COLO829 (cell line): ENCODE results near the gene ZSWIM3.
A peak's percentile ranks its signal among the peaks of the same experiment; 100 is the strongest.

Source experiments
- DNase-seq: peaks from one replicate; pipeline ENCODE4 v3.0.0; 2012; ENCODE audit warnings: low spot score

Gene ZSWIM3

GRCh38 chr20:45833030-45833882 lies 24.2 kb upstream of the ZSWIM3 start, which contains the start of gene SNX21:
Gene SNX21, plus strand, starts transcription at chr20:45833799. Its CDS starts 121 bp downstream, at chr20:45833920.
- DNase-seq, result peak; percentile 76

GRCh38 chr20:45833883-45834796 lies 23.3 kb upstream of the ZSWIM3 start:
- peak; percentile 69 for DNase-seq

GRCh38 chr20:45834797-45835161 lies 22.6 kb upstream of the ZSWIM3 start:
- DNase-seq, result no peak

- DNase-seq, result no peak
These were observed 22.1 kb upstream of the ZSWIM3 start for GRCh38 chr20:45835329-45835765.

GRCh38 chr20:45835825-45836224 lies 21.6 kb upstream of the ZSWIM3 start:
- DNase-seq, result no peak

GRCh38 chr20:45836841-45837240 lies 20.6 kb upstream of the ZSWIM3 start:
- DNase-seq, result no peak

GRCh38 chr20:45840700-45841198 lies 16.7 kb upstream of the ZSWIM3 start:
- DNase-seq, result no peak

- no peak for DNase-seq
These were observed 15.8 kb upstream of the ZSWIM3 start for GRCh38 chr20:45841407-45842129.

- DNase-seq, result no peak
These were observed 15.1 kb upstream of the ZSWIM3 start for GRCh38 chr20:45842169-45842812.

GRCh38 chr20:45843506-45843905 lies 13.9 kb upstream of the ZSWIM3 start:
- DNase-seq, result no peak

- DNase-seq, result no peak
These were observed 12.0 kb upstream of the ZSWIM3 start for GRCh38 chr20:45845452-45845851.

- no peak for DNase-seq
These were observed 9.0 kb upstream of the ZSWIM3 start for GRCh38 chr20:45848421-45848820.

- no peak for DNase-seq
These were observed 8.3 kb upstream of the ZSWIM3 start for GRCh38 chr20:45848969-45849582.

- no peak for DNase-seq
These were observed 7.2 kb upstream of the ZSWIM3 start for GRCh38 chr20:45850238-45850637.

- no peak for DNase-seq
These were observed 6.5 kb upstream of the ZSWIM3 start for GRCh38 chr20:45850926-45851325.

GRCh38 chr20:45851501-45851900 lies 5.9 kb upstream of the ZSWIM3 start:
- DNase-seq, result no peak

- DNase-seq, result no peak
These were observed 5.1 kb upstream of the ZSWIM3 start for GRCh38 chr20:45852326-45852725.

- no peak for DNase-seq
These were observed 3.9 kb upstream of the ZSWIM3 start for GRCh38 chr20:45853484-45853883.

- DNase-seq, result peak; percentile 51
These were observed 435 bp downstream of the ZSWIM3 start for GRCh38 chr20:45857882-45858216.

GRCh38 chr20:45859916-45860315 lies 2.5 kb downstream of the ZSWIM3 start:
- DNase-seq, result no peak

GRCh38 chr20:45860560-45861220 lies 3.3 kb downstream of the ZSWIM3 start:
- no peak for DNase-seq
